Ovary (tissue), 3 donors: Measurements from ENCODE around the gene ATCAY.

ENCODE experiments used
- POLR2A ChIP-seq: fragments of 450-650 bp; IDR thresholded peaks from one replicate; pipeline ENCODE4 v1.6.1; 2017; ENCODE audit warnings: antibody characterized with exemption, mild to moderate bottlenecking, moderate library complexity
- TF ChIP-seq, protein P1 (sequence below), 3 donors: fragments of 450-650 bp in 2 of 3; fragments of 200-600 bp in 1 of 3; IDR thresholded peaks; one replicate each; pipeline versions ENCODE4 v1.5.1 to v1.8.0; 2016 to 2022; ENCODE audit warnings: antibody characterized with exemption in 3 of 3, mild to moderate bottlenecking in 1 of 3
- donor health status: DM: no; HTN: no; CAD: no.

DNA sequence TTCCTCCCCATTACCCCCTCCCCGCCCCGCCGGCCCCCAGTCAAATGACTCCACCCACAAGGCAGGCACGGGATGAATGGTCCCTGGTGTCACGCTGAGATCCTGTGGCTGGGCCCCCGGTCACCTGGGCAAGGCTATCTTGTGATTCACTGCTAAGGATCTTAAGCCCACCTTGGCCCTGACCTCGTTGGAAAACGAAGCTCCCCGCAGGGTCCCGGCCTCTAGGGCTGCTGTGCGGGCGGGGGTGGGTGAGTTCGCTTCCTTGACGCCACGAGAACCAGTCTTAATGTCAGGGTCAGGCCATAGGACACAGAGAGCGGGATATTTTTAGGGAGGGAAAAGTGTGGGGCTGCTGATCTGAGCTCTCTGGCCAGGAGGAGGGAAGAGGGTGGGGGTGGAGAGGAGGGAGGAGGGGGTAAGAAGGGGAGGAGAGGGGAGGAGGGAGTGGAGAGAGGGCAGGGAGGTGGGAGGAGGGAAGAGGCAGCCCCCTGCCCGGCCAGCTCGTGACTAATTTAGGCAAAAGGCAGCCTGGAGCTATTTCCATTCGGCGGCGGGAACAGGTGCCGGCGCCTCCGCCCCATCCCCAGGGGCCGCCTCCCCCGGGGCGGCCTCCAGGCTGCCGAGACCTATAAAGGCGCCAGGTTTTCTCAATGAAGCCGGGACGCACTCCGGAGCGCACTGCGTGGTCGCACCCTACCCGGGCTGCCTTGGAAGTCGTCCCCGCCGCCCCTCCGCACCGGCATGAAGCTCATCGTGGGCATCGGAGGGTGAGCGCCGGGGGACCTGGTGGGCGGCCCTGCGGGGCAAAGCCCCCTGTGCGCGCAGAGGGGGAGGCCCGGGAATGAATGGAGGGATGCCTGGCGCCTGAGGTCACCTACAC is 52.7 kb downstream of the ATCAY start, which contains the start of gene NMRK2:
- TF ChIP-seq, protein P1, sequence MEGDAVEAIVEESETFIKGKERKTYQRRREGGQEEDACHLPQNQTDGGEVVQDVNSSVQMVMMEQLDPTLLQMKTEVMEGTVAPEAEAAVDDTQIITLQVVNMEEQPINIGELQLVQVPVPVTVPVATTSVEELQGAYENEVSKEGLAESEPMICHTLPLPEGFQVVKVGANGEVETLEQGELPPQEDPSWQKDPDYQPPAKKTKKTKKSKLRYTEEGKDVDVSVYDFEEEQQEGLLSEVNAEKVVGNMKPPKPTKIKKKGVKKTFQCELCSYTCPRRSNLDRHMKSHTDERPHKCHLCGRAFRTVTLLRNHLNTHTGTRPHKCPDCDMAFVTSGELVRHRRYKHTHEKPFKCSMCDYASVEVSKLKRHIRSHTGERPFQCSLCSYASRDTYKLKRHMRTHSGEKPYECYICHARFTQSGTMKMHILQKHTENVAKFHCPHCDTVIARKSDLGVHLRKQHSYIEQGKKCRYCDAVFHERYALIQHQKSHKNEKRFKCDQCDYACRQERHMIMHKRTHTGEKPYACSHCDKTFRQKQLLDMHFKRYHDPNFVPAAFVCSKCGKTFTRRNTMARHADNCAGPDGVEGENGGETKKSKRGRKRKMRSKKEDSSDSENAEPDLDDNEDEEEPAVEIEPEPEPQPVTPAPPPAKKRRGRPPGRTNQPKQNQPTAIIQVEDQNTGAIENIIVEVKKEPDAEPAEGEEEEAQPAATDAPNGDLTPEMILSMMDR (IDR thresholded peaks at IDR 0.05): no peak
- TF ChIP-seq POLR2A: no peak
